Head of caudate nucleus (tissue), 42 donors: ENCODE results near the gene TESK1.
"Not testable (repeated sequence)": the region's sequence is repeated elsewhere in the genome, so short reads cannot be mapped to it uniquely, and the experiment has no call there.

Experiments used
- DNase-seq, 42 donors: peaks; one replicate each; pipeline versions ENCODE4 v3.0.0 to v3.0.0-alpha.2; 2020 to 2021; ENCODE audit warnings: mixed read lengths in 7 of 42
- intact Hi-C: fragments of 100-400 bp; cut with DNase I; formaldehyde crosslinking; loops from one replicate; pipeline ENCODE4 v1.15.0; 2022

TESK1 gene

DNA sequence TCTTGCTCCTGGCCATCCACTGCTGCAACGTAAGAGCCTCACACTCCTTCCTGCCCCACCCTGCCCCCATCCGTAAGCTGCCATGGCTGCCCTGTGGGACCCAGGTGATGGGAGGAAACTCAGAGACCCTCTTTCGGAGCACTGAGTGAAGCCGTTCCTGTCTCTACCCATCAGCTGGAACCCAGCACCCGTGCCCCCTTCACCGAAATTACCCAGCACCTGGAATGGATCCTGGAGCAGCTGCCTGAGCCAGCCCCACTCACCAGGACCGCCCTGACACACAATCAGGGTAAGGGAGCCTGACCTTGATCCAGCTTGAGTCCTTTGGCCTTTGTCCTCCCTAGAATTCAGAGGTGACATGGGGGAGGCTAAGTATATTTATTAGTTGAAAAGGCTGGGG, 3.2 kb downstream of the TESK1 start:
- intact Hi-C loops = loop anchor here (10.0 kb wide), 1 partner anchor 53 kb away; no protein-coding TSS in a partner anchor

DNA sequence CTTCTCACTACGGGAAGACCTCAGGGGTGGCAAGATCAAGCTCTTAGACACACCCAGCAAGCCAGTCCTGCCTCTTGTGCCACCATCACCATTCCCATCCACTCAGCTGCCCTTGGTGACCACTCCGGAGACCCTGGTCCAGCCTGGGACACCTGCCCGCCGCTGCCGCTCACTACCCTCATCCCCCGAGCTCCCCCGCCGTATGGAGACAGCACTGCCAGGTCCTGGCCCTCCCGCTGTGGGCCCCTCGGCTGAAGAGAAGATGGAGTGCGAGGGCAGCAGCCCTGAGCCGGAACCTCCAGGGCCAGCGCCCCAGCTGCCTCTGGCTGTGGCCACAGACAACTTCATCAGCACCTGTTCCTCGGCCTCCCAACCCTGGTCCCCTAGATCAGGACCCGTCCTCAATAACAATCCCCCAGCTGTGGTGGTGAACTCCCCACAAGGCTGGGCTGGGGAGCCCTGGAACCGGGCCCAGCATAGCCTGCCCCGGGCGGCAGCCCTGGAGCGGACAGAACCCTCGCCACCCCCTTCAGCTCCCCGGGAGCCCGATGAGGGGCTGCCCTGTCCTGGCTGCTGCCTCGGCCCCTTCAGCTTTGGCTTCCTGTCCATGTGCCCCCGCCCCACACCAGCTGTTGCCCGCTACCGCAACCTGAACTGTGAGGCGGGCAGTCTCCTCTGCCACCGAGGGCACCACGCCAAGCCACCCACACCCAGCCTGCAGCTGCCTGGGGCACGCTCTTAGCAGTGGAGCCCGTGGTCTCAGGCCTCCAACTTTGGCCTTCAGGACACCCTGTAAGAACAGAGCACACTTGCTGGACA, 4.1 kb downstream of the TESK1 start:
- intact Hi-C loops = loop anchor here (10.0 kb wide), 1 partner anchor 54 kb away; no protein-coding TSS in a partner anchor
- peak in 1 of 42 donors; percentile 35 for DNase-seq

More for the DNA sequence above, 3.2 kb downstream of the TESK1 start:
- DNase-seq = peak in 1 of 42 donors; percentile 24

DNA sequence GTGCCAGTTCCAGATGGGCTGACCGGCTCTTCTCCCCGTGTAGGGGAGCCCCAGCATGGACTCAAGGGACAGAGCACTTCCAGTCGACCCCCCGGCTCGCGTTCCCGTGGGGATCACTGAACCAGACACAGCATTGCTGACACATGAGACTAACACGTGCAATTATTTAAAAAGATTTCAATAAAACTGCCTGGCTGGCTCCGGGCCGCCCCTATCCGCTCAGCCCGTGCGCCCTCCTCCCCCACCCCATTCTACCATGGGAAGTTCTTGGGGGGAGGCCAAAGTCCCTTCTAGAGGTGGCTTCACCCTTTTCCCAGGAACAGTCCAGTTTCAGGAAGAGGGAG, 4.7 kb downstream of the TESK1 start:
- intact Hi-C loops = loop anchor here (10.0 kb wide), 1 partner anchor 55 kb away; no protein-coding TSS in a partner anchor
- peak in 2 of 42 donors; percentile 33 to 39 for DNase-seq

DNA sequence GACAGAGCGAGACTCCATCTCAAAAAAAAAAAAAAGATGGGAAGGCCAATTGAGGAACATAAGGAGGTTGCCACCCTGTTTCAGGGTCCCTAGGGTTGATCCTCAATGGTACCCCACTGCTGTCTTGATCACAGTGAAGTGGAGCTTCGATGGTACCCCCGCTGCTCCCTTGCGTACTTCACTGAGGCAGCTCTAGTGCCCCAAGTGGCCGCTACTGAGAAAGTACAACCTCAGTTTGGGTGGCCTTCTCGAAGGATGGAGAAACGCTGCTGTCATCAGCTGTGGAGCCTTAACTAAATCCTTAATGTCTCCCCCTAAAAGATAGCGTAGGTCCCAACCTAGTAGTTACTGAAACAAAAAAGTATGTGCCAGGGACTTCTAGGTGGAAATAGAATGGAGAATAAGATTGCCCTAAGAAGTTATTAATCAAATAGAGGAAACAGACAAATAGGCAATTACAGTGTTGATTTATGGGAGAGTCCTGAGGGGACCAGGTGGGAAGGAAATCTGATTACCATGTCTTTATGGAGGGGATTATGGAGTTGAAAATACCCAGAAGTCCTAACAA, 6.3 kb downstream of the TESK1 start:
- intact Hi-C loops = no loop called here
- DNase-seq = peak; percentile 34 to 85 (median 60)

DNA sequence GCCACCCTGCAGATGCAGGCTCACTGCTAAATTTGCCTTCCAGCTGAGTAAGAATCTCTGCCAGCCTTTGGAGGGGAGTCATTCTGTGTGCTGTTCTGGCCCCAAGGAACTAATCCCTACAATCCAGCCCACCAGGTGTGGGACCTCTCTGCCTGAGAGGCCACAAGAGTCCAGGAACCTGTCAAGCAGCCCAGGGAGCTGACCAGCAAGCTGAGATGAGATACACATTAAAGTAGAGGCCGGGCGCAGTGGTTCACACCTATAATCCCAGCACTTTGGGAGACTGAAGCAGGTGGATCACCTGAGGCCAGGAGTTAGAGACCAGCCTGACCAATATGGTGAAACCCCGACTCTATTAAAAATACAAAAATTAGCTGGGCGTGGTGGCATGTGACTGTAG, 7.0 kb downstream of the TESK1 start:
- peak in 1 of 42 donors; percentile 24 for DNase-seq
- intact Hi-C loops = not testable (repeated sequence)

DNA sequence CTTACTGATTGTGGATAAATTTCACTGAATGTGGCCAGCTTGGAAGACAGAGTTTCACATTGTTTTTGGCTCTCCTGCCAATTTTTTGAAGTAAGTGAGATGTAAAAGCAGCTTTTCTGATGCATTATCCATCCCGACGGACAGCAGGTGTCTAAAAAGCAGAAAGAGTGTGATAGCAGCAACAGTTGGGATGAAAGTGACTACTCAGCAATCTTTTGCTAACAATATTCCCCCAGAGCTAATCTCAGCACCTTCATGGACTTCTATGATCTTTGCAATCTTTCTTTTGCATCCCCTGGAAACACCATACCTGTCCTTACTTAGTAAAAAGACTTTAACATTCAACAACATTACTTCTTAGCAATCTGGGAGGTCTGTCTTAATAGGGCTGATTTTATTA, 7.8 kb downstream of the TESK1 start:
- DNase-seq = no peak
- intact Hi-C loops = no loop called here

DNA sequence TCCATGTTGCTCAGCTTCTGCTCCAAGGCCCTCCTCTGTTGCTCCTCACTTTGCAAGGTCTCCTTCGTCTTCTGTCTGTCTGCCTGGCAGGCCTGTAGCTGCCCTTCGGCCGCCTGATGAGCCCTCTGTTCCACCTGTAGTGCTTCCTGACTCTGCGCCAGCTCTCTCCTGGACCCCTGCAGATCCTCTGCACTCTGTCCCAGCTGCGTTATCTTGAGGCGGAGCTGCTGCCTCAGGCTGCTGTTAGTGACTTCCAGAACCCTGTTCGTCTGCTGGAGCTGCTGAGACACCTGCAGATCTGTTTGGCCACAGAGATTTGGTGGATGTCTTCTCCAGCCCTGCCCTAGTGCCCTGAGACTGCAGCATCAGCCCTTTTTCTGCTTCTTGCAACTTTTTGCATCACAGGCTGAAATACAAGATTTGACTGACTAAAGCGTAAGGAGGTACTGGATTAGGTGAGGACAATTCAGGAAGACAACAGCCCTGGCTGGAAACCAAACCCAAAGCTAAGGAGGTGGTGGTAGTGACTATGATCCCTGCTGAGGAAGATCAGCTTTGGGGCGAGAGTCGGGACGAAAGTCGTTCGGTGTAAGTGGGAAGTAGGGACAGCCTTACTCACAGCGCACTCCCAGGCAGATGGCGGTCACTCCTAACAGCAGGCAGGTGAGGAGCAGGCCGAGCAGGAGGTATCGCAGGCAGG, 11.1 kb downstream of the TESK1 start:
- intact Hi-C loops = no loop called here
- DNase-seq = no peak

DNA sequence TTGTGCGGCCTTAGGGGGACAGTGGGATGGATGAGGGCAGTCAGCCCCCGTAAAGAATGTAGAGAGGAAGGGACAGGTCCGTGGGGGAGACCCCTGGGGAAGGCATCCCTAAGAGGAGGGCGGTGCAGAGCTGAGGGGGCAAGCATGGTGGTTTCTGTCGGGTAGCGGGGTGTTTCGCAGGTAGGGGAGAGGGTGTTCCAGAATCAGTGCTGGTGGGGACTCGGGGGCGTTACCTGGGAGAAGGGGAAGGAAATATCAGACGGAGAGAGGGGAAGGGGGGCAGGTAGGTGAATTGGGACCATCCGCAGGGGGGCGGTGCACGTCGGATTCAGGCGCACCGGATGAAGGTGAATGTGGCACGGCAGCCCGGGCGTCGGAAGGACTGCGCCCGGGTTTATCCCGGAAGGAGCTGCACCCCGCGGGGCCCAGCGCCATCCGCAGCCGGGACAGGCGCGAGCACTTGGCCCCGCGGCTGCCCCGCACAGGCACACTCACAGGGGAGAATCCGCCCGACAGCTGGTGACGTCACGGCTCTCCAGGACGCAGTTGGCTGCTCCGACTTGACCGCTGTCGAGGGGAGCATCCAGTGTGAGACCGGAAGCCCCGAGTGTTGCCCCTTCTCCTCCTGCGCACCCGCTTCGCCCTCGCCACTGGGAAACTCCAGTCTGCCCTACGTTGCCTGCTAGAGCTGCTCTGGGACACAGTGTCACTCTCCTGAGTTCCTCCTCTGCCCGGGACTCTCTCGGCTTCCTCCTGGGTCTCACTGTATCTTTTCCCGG, 11.8 kb downstream of the TESK1 start:
- peak in 40 of 42 donors; percentile 31 to 77 (median 51) for DNase-seq
- intact Hi-C loops = no loop called here

DNA sequence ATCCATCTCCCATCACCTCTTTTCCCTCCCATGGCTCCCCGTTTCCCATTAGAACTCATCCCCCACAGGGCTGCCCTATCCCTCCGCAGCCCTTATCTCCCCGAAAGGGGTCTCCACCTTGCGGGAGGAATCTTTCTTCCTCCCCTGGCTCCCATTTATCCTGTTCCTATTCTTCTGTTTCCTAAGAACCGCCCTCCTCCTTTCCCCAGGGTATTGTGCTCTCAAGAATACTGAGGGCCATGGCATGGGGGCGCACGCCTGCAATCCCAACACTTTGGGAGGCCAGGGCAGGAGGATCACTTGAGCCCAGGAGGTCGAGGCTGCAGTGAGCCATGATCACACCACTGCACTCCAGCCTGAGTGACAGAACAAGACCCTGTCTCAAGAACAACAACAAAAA, 12.5 kb downstream of the TESK1 start:
- no peak for DNase-seq
- intact Hi-C loops = no loop called here

DNA sequence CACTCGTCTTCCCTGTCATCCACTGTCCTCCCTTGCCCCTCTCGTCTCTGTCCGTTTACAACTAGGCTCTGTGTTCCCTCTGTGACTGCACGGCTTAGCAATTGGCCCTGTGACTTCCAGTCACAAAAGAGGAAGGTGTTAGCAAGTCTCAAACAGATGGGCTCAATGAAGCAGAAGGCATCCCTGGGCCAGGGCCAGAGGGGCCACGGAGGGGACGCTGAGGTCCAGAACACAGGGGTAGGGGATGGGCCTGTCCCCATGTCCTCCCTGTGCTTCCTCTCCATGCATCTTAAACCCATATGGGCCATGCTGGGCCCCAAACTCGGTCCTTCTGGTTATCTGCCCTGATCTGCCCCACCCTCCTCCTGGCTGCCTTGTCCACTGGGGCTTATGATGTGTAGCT, 13.3 kb downstream of the TESK1 start, which contains the start of gene CD72:
TSS of gene CD72 (minus strand) at position 89 of the 403 bp plus-strand sequence. CDS start 110 bp downstream, outside the sequence.
- DNase-seq = peak in 1 of 42 donors; percentile 22
- intact Hi-C loops = no loop called here

DNA sequence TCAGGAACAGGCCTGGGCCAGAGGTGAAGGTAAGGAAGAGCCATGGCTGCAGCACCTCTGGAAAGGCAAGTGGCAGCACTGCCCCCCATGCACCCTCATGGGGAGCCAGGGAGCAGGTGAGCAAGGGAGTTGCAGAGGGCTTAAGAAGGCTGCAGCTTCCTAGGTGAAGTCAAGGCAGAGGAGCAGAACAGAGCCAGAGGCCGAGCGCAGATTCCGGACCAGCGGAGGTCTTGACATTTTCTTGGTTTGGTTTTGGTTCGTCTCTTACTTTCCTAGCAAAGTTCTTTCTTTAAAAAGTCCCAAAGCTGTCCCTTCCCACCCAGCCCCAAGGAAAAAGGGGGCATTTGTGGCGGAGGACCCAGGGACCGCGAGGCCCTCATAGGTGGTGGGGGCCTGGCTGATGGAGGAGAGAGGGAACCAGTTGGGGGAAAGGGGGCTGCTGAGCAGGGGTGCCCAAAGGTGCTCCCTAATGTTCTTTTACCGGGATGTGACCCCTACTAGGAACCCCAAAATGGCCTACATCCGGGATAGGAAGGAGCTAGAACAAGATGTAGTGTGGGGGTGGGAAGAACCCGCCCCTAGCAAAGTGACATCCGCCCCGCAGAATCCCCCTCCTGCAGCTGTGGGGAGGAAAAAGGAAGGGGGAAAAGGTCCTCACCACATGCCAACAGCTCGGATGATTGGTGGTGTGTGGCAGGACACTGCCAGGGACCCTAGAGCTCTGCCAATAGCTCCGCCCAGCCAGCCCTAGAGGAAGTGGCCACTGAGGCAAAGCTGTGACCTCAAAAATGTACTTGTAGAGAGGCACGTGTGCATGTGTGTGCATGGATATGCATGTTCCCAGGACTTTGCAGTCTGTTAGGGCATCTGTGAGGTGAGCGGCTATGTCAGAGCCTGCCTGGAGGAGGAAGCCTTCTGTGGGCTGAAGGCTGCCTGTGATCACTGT, 14.1 kb downstream of the TESK1 start:
- DNase-seq = no peak

DNA sequence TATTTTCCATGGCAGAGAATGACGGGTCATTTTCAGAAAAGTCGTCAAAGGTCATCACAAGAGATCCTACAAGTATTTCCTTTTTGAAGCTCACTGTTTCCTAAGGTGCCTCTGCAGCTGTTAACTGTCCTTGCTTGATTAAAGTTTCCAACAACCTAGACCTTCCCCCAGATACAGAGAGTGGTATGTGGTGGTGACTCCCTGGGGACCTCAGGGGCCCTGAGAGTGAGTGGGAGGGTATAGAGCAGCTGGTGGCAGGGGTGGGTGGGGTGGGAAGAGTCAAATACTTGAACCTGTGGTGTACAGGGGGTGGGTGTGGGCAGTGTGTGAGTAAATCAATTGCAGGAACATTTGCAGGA, 14.7 kb downstream of the TESK1 start:
- no peak for DNase-seq
- intact Hi-C loops = no loop called here

More for the DNA sequence above, 14.1 kb downstream of the TESK1 start:
- intact Hi-C loops = no loop called here

DNA sequence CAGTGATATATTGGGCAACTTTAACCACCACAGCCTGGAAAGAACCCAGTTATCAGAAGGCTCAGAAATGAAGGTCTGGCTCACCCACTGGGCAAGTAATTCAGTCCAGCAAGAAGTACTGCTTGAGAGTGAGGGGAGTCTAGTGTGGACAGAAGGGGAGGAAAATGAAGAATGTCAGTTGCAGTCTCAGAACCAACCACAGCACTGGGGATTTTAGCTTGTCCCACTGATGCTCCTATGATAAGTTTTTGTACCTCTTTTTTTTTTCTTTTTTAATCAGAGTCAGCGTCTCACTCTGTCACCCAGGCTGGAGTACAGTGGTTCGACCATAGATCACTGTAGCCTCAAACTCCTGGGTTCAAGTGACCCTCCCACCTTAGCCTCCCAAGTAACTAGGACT, 22.5 kb downstream of the TESK1 start:
- no peak for DNase-seq
- intact Hi-C loops = no loop called here

DNA sequence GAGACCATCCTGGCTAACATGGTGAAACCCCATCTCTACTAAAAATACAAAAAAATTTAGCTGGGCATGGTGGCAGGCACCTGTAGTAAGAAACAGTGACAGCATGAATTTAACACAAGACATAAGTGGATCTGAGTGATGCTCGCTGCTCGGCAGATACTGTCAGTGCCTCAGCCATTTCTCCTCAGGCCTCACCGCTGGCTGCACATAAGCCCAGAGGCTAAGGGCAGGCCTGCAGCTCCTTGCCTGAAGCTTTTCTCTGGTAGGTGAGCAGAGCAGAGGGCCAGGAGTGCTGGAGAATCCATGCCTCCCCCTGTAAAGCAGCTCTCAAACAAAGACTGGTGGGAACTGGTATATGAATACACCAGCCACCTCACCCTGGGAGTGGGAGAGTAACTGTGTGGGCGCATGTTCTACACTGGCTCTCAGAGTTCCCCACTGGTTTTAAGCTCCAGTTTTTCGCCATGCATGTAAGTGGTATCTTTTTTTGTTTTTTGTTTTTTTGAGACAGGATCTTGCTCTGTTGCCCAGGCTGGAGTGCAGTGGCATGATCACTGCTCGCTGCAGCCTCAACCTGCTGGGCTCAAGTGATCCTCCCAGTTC, 23.4 kb downstream of the TESK1 start:
- intact Hi-C loops = no loop called here
- DNase-seq = peak in 9 of 42 donors; percentile 18 to 56 (median 51)

DNA sequence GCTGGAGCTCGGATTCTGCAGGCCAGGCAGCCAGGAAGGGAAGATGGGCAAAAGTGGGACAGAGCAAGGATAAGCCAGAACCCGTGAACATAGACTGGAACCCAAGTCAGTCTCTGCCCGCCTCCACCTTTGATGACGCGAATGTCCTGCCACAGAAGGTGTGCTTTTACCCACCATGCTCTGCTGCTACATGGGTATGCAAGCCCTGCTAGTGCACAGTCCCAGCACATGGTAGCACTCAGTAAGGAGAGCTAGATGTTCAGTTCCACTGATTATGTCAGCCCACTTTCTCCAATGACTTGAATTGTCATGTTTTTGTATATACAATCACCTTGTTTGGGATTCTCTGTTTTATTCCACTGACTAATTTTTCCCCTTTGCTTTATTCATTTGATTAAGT, 24.5 kb downstream of the TESK1 start:
- intact Hi-C loops = no loop called here
- DNase-seq = no peak

DNA sequence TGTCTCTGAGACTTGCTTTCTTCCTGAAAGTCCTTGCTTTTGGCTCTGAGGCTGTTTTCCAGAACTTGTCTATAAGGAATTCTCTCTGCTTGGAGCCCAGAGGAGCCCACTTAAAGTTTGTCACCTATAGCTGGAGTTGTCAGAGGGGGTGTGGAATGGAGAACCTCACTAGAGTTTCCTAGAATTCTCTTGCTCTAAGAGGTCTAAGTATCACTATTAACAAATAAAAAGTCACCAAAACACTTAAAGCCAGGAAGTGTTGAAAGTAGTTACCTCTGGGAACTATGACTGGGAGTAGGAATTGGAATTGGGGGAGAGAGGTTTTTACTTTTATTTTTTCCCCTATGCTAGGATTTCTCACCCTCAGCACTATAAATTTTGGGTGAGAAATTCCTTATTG, 30.7 kb downstream of the TESK1 start:
- DNase-seq = no peak
- intact Hi-C loops = no loop called here

DNA sequence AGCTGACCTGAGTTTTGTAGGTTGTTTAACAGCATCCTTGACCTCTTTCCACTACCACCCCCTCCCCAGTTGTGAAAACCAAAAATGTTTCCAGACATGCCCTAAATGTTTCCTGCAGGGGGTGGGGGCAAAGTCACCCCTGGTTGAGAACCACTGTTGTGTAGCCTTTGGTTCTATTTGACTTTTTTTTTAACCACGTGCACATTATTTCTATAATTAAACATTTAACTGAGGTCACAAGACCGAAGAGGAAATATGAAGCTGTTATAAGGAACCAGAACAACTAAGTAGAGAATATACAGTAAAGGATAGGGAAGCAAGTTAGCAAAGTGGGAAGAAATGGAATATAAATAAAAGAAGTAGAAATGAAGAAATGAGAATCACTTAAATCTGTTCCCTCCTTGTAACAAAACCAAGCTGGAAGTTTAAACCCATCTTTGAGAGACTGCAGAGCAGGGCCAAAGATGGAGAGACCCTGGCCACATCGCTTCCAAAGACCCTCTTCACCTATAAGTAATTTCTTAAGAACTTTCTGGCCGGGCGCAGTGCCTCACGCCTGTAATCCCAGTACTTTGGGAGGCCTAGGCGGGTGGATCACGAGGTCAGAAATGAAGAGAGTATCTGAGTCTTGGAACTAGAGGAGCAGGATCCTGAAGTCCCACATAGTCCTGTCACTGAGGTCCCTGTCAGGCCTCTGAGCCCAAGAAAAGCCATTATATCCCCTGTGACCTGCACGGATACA, 31.2 kb downstream of the TESK1 start:
- intact Hi-C loops = no loop called here
- DNase-seq = no peak
